Measurements from ENCODE around the gene DAZAP2. TPM values are rescaled to one million over a fixed set of nuclear protein-coding genes. Genes with fewer than 3 reads are reported as not detected.

Gene DAZAP2
- total RNA-seq, 1 donor from 2014 or later, result 130 TPM

GRCh38 chr12:51192284-51192671 lies 46.3 kb upstream of the DAZAP2 start:
- H3K4me1 Mint-ChIP-seq (ENCODE audit: unreplicated experiment), result no peaks in the 10 kb centered on the region
- no peak overlapping the region for H3K27ac Mint-ChIP-seq (ENCODE audit: unreplicated experiment)
- no peaks in the 10 kb centered on the region for H3K27me3 Mint-ChIP-seq (ENCODE audit: unreplicated experiment)
- no peak for TF ChIP-seq CTCF (IDR thresholded peaks at IDR 0.05)
- no peaks in the 10 kb centered on the region for H3K9me3 Mint-ChIP-seq (ENCODE audit: unreplicated experiment)
- peaks cover 11% of the 10 kb centered on the region for H3K36me3 Mint-ChIP-seq (ENCODE audit: unreplicated experiment)
- H3K4me3 Mint-ChIP-seq (ENCODE audit: unreplicated experiment), result no peak overlapping the region
- no peak for DNase-seq (ENCODE audit: extremely low spot score, unreplicated experiment)

- no peak for TF ChIP-seq CTCF (IDR thresholded peaks at IDR 0.05)
- H3K36me3 Mint-ChIP-seq (ENCODE audit: unreplicated experiment), result peaks cover 4% of the 10 kb centered on the region
Measured at GRCh38 chr12:51195841-51196240, 42.8 kb upstream of the DAZAP2 start.

GRCh38 chr12:51196547-51196946 lies 42.1 kb upstream of the DAZAP2 start:
- H3K9me3 Mint-ChIP-seq (ENCODE audit: unreplicated experiment), result no peaks in the 10 kb centered on the region
- no peak for DNase-seq (ENCODE audit: extremely low spot score, unreplicated experiment)
- no peak for TF ChIP-seq CTCF (IDR thresholded peaks at IDR 0.05)
- H3K4me3 Mint-ChIP-seq (ENCODE audit: unreplicated experiment), result no peak overlapping the region
- no peaks in the 10 kb centered on the region for H3K4me1 Mint-ChIP-seq (ENCODE audit: unreplicated experiment)
- no peaks in the 10 kb centered on the region for H3K27me3 Mint-ChIP-seq (ENCODE audit: unreplicated experiment)
- H3K27ac Mint-ChIP-seq (ENCODE audit: unreplicated experiment), result no peak overlapping the region
- peaks cover 3% of the 10 kb centered on the region for H3K36me3 Mint-ChIP-seq (ENCODE audit: unreplicated experiment)

More at GRCh38 chr12:51195841-51196240, 42.8 kb upstream of the DAZAP2 start:
- no peak for DNase-seq (ENCODE audit: extremely low spot score, unreplicated experiment)
- no peak overlapping the region for H3K27ac Mint-ChIP-seq (ENCODE audit: unreplicated experiment)
- no peak overlapping the region for H3K4me3 Mint-ChIP-seq (ENCODE audit: unreplicated experiment)
- H3K27me3 Mint-ChIP-seq (ENCODE audit: unreplicated experiment), result no peaks in the 10 kb centered on the region
- no peaks in the 10 kb centered on the region for H3K4me1 Mint-ChIP-seq (ENCODE audit: unreplicated experiment)
- no peaks in the 10 kb centered on the region for H3K9me3 Mint-ChIP-seq (ENCODE audit: unreplicated experiment)

GRCh38 chr12:51197736-51198567 lies 40.7 kb upstream of the DAZAP2 start:
- no peak for DNase-seq (ENCODE audit: extremely low spot score, unreplicated experiment)
- no peaks in the 10 kb centered on the region for H3K9me3 Mint-ChIP-seq (ENCODE audit: unreplicated experiment)
- no peak overlapping the region for H3K27ac Mint-ChIP-seq (ENCODE audit: unreplicated experiment)
- H3K36me3 Mint-ChIP-seq (ENCODE audit: unreplicated experiment), result no peaks in the 10 kb centered on the region
- no peak for TF ChIP-seq CTCF (IDR thresholded peaks at IDR 0.05)
- no peaks in the 10 kb centered on the region for H3K27me3 Mint-ChIP-seq (ENCODE audit: unreplicated experiment)
- H3K4me3 Mint-ChIP-seq (ENCODE audit: unreplicated experiment), result no peak overlapping the region
- no peaks in the 10 kb centered on the region for H3K4me1 Mint-ChIP-seq (ENCODE audit: unreplicated experiment)

- H3K27ac Mint-ChIP-seq (ENCODE audit: unreplicated experiment), result no peak overlapping the region
- no peak for TF ChIP-seq CTCF (IDR thresholded peaks at IDR 0.05)
- no peaks in the 10 kb centered on the region for H3K27me3 Mint-ChIP-seq (ENCODE audit: unreplicated experiment)
- H3K36me3 Mint-ChIP-seq (ENCODE audit: unreplicated experiment), result peaks cover 2% of the 10 kb centered on the region
- no peak overlapping the region for H3K4me3 Mint-ChIP-seq (ENCODE audit: unreplicated experiment)
- no peak for DNase-seq (ENCODE audit: extremely low spot score, unreplicated experiment)
- no peaks in the 10 kb centered on the region for H3K4me1 Mint-ChIP-seq (ENCODE audit: unreplicated experiment)
- H3K9me3 Mint-ChIP-seq (ENCODE audit: unreplicated experiment), result no peaks in the 10 kb centered on the region
Measured at GRCh38 chr12:51198568-51199365, 39.9 kb upstream of the DAZAP2 start.

All from osteocyte (in vitro differentiated cells).